Fibroblast of lung (primary cell): Measurements from ENCODE around the gene L3MBTL3.

Experiments used
- CTCF ChIP-seq, 2 donors: IDR thresholded peaks in 1 of 2; conservative IDR thresholded peaks in 1 of 2; 1 replicate in 1 of 2; 2 replicates in 1 of 2; pipeline ENCODE4 v1.5.1; 2011 to 2012; ENCODE audit warnings: low read length in 2 of 2, control low read depth in 1 of 2, inconsistent platforms in 1 of 2, low read depth in 1 of 2, mild to moderate bottlenecking in 1 of 2
- EZH2 ChIP-seq: IDR thresholded peaks from 2 replicates; pipeline ENCODE4 v1.5.1; 2012; ENCODE audit warnings: low read length, control low read depth, mild to moderate bottlenecking; ENCODE audit errors: missing control alignments

GRCh38 chr6:130120731-130121130 is 102.3 kb downstream of the L3MBTL3 start:
- TF ChIP-seq CTCF (conservative IDR thresholded peaks at IDR 0.05 in 1 of 2, IDR thresholded peaks at IDR 0.05 in 1 of 2; ENCODE audit: low read depth in 1 of 2, low read length in 2 of 2) (no peak), EZH2 (no peak)
